Ovary (tissue), 3 donors: ENCODE data around the gene JDP2.

Experiments used
- POLR2A ChIP-seq: fragments of 450-650 bp; IDR thresholded peaks from one replicate; pipeline ENCODE4 v1.6.1; 2017; ENCODE audit warnings: antibody characterized with exemption, mild to moderate bottlenecking, moderate library complexity
- TF ChIP-seq, protein P1 (sequence below), 3 donors: fragments of 450-650 bp in 2 of 3; fragments of 200-600 bp in 1 of 3; IDR thresholded peaks; one replicate each; pipeline versions ENCODE4 v1.5.1 to v1.8.0; 2016 to 2022; ENCODE audit warnings: antibody characterized with exemption in 3 of 3, mild to moderate bottlenecking in 1 of 3
- donor health status: DM: no; HTN: no; CAD: no.

DNA sequence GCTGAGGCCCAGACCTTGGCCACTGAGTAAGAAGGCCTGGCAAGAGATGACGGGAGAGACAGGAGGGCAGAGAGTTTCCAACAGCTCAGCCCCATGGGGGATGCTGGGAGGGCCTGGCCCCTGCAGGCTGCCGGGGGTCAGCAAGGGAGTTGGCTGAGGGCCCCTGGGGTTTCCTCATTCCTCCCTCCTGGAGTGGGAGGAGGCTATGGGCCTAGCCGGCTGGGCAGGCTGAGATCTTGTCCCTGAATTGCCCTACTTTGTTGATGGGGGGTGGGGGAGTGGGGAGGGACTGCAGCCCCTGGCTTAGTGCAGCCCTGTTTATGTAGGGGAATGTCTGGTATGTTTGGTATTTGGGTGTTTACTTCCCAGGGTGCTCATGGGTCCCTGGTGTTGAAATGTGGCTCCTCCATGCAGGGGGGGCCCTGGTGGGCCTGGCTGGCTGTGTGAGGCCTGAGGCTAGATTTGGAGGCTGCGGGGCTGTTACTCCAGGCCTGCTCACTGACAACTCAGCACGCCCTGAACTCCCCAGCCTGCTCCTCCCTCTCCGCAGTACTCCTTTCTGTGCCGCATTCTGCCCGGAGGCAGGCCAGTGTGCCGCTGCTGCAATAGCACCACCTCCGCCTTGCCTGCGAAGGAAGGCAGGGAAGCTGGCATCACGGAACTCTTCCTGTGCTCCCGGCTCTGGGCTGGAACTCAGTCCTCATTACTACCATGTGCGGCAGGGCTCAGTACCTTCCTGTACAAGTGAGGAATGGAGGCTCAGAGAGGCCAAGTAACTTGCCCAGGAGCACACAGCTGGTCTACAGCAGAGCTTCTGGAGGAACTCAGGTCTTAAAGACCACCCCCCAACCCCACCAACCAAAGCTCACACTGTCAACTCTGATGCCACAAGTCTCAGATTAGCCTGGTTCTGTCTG lies 25.3 kb downstream of the JDP2 start:
- TF ChIP-seq, protein P1, sequence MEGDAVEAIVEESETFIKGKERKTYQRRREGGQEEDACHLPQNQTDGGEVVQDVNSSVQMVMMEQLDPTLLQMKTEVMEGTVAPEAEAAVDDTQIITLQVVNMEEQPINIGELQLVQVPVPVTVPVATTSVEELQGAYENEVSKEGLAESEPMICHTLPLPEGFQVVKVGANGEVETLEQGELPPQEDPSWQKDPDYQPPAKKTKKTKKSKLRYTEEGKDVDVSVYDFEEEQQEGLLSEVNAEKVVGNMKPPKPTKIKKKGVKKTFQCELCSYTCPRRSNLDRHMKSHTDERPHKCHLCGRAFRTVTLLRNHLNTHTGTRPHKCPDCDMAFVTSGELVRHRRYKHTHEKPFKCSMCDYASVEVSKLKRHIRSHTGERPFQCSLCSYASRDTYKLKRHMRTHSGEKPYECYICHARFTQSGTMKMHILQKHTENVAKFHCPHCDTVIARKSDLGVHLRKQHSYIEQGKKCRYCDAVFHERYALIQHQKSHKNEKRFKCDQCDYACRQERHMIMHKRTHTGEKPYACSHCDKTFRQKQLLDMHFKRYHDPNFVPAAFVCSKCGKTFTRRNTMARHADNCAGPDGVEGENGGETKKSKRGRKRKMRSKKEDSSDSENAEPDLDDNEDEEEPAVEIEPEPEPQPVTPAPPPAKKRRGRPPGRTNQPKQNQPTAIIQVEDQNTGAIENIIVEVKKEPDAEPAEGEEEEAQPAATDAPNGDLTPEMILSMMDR (IDR thresholded peaks at IDR 0.05), result no peak
- TF ChIP-seq POLR2A, result no peak
